ENCODE results near the gene TRRAP.

DNA sequence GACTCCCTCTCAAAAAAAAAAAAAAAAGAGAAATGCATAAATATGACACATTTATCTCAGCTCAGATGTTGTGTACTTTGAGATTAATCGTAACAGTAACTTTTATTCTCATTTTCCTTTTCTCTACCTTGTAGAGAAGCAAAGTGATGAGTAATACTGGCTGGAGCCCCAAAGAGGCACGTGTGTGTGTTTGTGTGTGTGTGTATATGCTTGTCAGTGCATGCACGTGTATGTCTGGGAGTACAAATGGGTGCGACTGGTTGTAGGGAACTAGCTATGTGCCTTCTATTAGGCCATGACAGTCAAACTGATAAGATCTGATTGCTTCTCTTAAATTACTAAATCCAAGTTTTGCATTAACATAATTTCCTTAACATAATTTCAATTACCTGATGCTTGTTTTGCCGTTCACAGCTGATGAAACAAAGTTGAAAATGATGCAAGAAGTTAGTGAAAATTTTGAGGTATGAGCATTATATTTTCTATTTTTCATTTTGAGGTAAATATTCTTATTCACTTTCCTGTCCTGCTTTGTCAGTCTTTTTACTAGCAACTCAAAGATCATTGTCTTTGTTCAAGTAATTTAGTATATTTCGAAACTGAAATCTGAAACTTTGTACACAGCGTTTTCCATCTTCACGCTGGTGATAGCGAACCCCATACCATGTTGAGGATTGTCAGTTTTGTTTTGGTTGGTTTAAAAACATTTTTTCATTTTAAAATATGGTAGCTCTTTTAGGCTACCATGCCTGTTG is 3.4 kb downstream of the TRRAP start:
- TF ChIP-seq, protein P1, sequence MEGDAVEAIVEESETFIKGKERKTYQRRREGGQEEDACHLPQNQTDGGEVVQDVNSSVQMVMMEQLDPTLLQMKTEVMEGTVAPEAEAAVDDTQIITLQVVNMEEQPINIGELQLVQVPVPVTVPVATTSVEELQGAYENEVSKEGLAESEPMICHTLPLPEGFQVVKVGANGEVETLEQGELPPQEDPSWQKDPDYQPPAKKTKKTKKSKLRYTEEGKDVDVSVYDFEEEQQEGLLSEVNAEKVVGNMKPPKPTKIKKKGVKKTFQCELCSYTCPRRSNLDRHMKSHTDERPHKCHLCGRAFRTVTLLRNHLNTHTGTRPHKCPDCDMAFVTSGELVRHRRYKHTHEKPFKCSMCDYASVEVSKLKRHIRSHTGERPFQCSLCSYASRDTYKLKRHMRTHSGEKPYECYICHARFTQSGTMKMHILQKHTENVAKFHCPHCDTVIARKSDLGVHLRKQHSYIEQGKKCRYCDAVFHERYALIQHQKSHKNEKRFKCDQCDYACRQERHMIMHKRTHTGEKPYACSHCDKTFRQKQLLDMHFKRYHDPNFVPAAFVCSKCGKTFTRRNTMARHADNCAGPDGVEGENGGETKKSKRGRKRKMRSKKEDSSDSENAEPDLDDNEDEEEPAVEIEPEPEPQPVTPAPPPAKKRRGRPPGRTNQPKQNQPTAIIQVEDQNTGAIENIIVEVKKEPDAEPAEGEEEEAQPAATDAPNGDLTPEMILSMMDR (conservative IDR thresholded peaks at IDR 0.05; ENCODE audit: low read depth in 2 of 2), result no peak
- TF ChIP-seq EZH2 (IDR thresholded peaks at IDR 0.05; ENCODE audit: low read depth, unreplicated experiment), result no peak
- TF ChIP-seq CREB1 (CRISPR knock-in tag; IDR thresholded peaks at IDR 0.05; ENCODE audit: low read depth), result no peak
- TF ChIP-seq, protein P2, sequence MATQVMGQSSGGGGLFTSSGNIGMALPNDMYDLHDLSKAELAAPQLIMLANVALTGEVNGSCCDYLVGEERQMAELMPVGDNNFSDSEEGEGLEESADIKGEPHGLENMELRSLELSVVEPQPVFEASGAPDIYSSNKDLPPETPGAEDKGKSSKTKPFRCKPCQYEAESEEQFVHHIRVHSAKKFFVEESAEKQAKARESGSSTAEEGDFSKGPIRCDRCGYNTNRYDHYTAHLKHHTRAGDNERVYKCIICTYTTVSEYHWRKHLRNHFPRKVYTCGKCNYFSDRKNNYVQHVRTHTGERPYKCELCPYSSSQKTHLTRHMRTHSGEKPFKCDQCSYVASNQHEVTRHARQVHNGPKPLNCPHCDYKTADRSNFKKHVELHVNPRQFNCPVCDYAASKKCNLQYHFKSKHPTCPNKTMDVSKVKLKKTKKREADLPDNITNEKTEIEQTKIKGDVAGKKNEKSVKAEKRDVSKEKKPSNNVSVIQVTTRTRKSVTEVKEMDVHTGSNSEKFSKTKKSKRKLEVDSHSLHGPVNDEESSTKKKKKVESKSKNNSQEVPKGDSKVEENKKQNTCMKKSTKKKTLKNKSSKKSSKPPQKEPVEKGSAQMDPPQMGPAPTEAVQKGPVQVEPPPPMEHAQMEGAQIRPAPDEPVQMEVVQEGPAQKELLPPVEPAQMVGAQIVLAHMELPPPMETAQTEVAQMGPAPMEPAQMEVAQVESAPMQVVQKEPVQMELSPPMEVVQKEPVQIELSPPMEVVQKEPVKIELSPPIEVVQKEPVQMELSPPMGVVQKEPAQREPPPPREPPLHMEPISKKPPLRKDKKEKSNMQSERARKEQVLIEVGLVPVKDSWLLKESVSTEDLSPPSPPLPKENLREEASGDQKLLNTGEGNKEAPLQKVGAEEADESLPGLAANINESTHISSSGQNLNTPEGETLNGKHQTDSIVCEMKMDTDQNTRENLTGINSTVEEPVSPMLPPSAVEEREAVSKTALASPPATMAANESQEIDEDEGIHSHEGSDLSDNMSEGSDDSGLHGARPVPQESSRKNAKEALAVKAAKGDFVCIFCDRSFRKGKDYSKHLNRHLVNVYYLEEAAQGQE (IDR thresholded peaks at IDR 0.05; ENCODE audit: unreplicated experiment), result no peak
- no peak for TF ChIP-seq STAT1 (IDR thresholded peaks at IDR 0.05; ENCODE audit: unreplicated experiment)
- TF ChIP-seq EZH2phosphoT487 (IDR thresholded peaks at IDR 0.05; ENCODE audit: unreplicated experiment), result no peak
- no peak for TF ChIP-seq POLR2AphosphoS5 (IDR thresholded peaks at IDR 0.05; ENCODE audit: low read depth)
- no peak for TF ChIP-seq JUNB (IDR thresholded peaks at IDR 0.05; ENCODE audit: unreplicated experiment)
- no peak for TF ChIP-seq ZNF114 (CRISPR knock-in tag; IDR thresholded peaks at IDR 0.05)
- TF ChIP-seq, protein P3, sequence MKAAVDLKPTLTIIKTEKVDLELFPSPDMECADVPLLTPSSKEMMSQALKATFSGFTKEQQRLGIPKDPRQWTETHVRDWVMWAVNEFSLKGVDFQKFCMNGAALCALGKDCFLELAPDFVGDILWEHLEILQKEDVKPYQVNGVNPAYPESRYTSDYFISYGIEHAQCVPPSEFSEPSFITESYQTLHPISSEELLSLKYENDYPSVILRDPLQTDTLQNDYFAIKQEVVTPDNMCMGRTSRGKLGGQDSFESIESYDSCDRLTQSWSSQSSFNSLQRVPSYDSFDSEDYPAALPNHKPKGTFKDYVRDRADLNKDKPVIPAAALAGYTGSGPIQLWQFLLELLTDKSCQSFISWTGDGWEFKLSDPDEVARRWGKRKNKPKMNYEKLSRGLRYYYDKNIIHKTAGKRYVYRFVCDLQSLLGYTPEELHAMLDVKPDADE (IDR thresholded peaks at IDR 0.05), result no peak
- no peak for TF ChIP-seq ZNF331 (CRISPR knock-in tag; IDR thresholded peaks at IDR 0.05; ENCODE audit: low read depth)
- TF ChIP-seq, protein P4, sequence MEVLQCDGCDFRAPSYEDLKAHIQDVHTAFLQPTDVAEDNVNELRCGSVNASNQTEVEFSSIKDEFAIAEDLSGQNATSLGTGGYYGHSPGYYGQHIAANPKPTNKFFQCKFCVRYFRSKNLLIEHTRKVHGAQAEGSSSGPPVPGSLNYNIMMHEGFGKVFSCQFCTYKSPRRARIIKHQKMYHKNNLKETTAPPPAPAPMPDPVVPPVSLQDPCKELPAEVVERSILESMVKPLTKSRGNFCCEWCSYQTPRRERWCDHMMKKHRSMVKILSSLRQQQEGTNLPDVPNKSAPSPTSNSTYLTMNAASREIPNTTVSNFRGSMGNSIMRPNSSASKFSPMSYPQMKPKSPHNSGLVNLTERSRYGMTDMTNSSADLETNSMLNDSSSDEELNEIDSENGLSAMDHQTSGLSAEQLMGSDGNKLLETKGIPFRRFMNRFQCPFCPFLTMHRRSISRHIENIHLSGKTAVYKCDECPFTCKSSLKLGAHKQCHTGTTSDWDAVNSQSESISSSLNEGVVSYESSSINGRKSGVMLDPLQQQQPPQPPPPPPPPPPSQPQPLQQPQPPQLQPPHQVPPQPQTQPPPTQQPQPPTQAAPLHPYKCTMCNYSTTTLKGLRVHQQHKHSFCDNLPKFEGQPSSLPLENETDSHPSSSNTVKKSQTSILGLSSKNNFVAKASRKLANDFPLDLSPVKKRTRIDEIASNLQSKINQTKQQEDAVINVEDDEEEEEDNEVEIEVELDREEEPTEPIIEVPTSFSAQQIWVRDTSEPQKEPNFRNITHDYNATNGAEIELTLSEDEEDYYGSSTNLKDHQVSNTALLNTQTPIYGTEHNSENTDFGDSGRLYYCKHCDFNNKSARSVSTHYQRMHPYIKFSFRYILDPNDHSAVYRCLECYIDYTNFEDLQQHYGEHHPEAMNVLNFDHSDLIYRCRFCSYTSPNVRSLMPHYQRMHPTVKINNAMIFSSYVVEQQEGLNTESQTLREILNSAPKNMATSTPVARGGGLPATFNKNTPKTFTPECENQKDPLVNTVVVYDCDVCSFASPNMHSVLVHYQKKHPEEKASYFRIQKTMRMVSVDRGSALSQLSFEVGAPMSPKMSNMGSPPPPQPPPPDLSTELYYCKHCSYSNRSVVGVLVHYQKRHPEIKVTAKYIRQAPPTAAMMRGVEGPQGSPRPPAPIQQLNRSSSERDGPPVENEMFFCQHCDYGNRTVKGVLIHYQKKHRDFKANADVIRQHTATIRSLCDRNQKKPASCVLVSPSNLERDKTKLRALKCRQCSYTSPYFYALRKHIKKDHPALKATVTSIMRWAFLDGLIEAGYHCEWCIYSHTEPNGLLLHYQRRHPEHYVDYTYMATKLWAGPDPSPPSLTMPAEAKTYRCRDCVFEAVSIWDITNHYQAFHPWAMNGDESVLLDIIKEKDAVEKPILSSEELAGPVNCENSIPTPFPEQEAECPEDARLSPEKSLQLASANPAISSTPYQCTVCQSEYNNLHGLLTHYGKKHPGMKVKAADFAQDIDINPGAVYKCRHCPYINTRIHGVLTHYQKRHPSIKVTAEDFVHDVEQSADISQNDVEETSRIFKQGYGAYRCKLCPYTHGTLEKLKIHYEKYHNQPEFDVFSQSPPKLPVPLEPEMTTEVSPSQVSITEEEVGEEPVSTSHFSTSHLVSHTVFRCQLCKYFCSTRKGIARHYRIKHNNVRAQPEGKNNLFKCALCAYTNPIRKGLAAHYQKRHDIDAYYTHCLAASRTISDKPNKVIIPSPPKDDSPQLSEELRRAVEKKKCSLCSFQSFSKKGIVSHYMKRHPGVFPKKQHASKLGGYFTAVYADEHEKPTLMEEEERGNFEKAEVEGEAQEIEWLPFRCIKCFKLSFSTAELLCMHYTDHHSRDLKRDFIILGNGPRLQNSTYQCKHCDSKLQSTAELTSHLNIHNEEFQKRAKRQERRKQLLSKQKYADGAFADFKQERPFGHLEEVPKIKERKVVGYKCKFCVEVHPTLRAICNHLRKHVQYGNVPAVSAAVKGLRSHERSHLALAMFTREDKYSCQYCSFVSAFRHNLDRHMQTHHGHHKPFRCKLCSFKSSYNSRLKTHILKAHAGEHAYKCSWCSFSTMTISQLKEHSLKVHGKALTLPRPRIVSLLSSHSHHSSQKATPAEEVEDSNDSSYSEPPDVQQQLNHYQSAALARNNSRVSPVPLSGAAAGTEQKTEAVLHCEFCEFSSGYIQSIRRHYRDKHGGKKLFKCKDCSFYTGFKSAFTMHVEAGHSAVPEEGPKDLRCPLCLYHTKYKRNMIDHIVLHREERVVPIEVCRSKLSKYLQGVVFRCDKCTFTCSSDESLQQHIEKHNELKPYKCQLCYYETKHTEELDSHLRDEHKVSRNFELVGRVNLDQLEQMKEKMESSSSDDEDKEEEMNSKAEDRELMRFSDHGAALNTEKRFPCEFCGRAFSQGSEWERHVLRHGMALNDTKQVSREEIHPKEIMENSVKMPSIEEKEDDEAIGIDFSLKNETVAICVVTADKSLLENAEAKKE (CRISPR knock-in tag; IDR thresholded peaks at IDR 0.05), result no peak
- no peak for TF ChIP-seq NANOG (IDR thresholded peaks at IDR 0.05; ENCODE audit: borderline replicate concordance)

Data from GM23338 (cell line).